Mesenteric fat pad (tissue), 1 donor: ENCODE data around the gene ANKRD13C. TPM values are rescaled to one million over a fixed set of nuclear protein-coding genes. Genes with fewer than 3 reads are reported as not detected.
"Not testable (repeated sequence)": the region's sequence is repeated elsewhere in the genome, so short reads cannot be mapped to it uniquely, and the experiment has no call there.

ENCODE experiments used
- DNase-seq: peaks from one replicate; pipeline ENCODE4 v3.0.0-alpha.2; 2020; ENCODE audit warnings: low spot score
- long read RNA-seq: library from polyadenylated mRNA; unstranded; transcript quantifications from one replicate; pipeline ENCODE4 v2.0.0, GENCODE V29; 2020
- total RNA-seq: library from RNA; stranded (reverse); fragmentation: NEBNext Ultra II Directional; extraction: Animal tissue kit (Norgen Biotek cat#: 25700); gene quantifications from one replicate; pipeline ENCODE4 v1.2.1, GENCODE V29; 2021
- donor health status: DM: yes; HTN: yes; CAD: no.

The ANKRD13C gene
- total RNA-seq = 21.6 TPM
- long read RNA-seq, full-length matches to known transcripts = 11 of 35 reads
- long read RNA-seq, partial matches to known transcripts = 9 of 35 reads
- long read RNA-seq, other reads (novel, unspliced or antisense) = 15 of 35 reads

GRCh38 chr1:70354332-70355110 is at the start of gene ANKRD13C:
ANKRD13C (minus strand) TSS chr1:70354722; CDS start chr1:70354408, 314 bp downstream.
- DNase-seq = peak; percentile 96

- no peak for DNase-seq
These were observed 49.2 kb upstream of the ANKRD13C start for GRCh38 chr1:70403759-70404158.

- no peak for DNase-seq
These were observed 47.5 kb upstream of the ANKRD13C start for GRCh38 chr1:70401974-70402373.

GRCh38 chr1:70400335-70400734 is 45.8 kb upstream of the ANKRD13C start:
- no peak for DNase-seq

- DNase-seq = no peak
These were observed 42.5 kb upstream of the ANKRD13C start for GRCh38 chr1:70397013-70397412.

- DNase-seq = no peak
These were observed 42.1 kb upstream of the ANKRD13C start for GRCh38 chr1:70396607-70397006.

GRCh38 chr1:70392626-70393025 is 38.1 kb upstream of the ANKRD13C start:
- no peak for DNase-seq

GRCh38 chr1:70387507-70387906 is 33.0 kb upstream of the ANKRD13C start:
- DNase-seq = no peak

- no peak for DNase-seq
These were observed 31.6 kb upstream of the ANKRD13C start for GRCh38 chr1:70386121-70386520.

GRCh38 chr1:70385477-70385876 is 31.0 kb upstream of the ANKRD13C start:
- DNase-seq = no peak

- DNase-seq = no peak
These were observed 30.0 kb upstream of the ANKRD13C start for GRCh38 chr1:70384542-70384941.

GRCh38 chr1:70383483-70383882 is 29.0 kb upstream of the ANKRD13C start:
- no peak for DNase-seq

- DNase-seq = no peak
These were observed 28.2 kb upstream of the ANKRD13C start for GRCh38 chr1:70382682-70383081.

GRCh38 chr1:70376196-70376595 is 21.7 kb upstream of the ANKRD13C start:
- no peak for DNase-seq

- DNase-seq = not testable (repeated sequence)
These were observed 19.1 kb upstream of the ANKRD13C start for GRCh38 chr1:70373580-70373979.

- DNase-seq = no peak
These were observed 17.9 kb upstream of the ANKRD13C start for GRCh38 chr1:70372426-70372825.

- DNase-seq = not testable (repeated sequence)
These were observed 17.1 kb upstream of the ANKRD13C start for GRCh38 chr1:70371586-70371985.

GRCh38 chr1:70367397-70367796 is 12.9 kb upstream of the ANKRD13C start:
- DNase-seq = not testable (repeated sequence)

- DNase-seq = not testable (repeated sequence)
These were observed 12.5 kb upstream of the ANKRD13C start for GRCh38 chr1:70366997-70367396.

- DNase-seq = not testable (repeated sequence)
These were observed 12.0 kb upstream of the ANKRD13C start for GRCh38 chr1:70366425-70366952.

GRCh38 chr1:70364439-70364838 is 9.9 kb upstream of the ANKRD13C start:
- no peak for DNase-seq

- no peak for DNase-seq
These were observed 7.3 kb upstream of the ANKRD13C start for GRCh38 chr1:70361727-70362398.
